HG02970 (cell line): ENCODE data around the gene ASXL3.

Experiments
- ATAC-seq: cut with Tn5 transposase; IDR thresholded peaks from one replicate; pipeline ENCODE4 v1.9.1; 2021; ENCODE audit warnings: mild to moderate bottlenecking, moderate library complexity, moderate number of reproducible peaks; ENCODE audit not compliant: unreplicated experiment, low FRiP score

The ASXL3 gene

GRCh38 chr18:33577685-33578517 lies at the start of gene ASXL3:
TSS of gene ASXL3 (plus strand) at chr18:33578219. CDS start at chr18:33578632, 413 bp downstream.
- ATAC-seq, result no peak

- ATAC-seq, result no peak
Observed at GRCh38 chr18:33532978-33533377, 45.0 kb upstream of the ASXL3 start.

- ATAC-seq, result no peak
Observed at GRCh38 chr18:33536904-33537303, 41.1 kb upstream of the ASXL3 start.

- ATAC-seq, result no peak
Observed at GRCh38 chr18:33538418-33539042, 39.5 kb upstream of the ASXL3 start.

- no peak for ATAC-seq
Observed at GRCh38 chr18:33540392-33540791, 37.6 kb upstream of the ASXL3 start.

- ATAC-seq, result no peak
Observed at GRCh38 chr18:33541316-33541715, 36.7 kb upstream of the ASXL3 start.

GRCh38 chr18:33556846-33557245 lies 21.2 kb upstream of the ASXL3 start:
- no peak for ATAC-seq

GRCh38 chr18:33557706-33558105 lies 20.3 kb upstream of the ASXL3 start:
- no peak for ATAC-seq

GRCh38 chr18:33558529-33558928 lies 19.5 kb upstream of the ASXL3 start:
- no peak for ATAC-seq

- ATAC-seq, result no peak
Observed at GRCh38 chr18:33560686-33561370, 17.2 kb upstream of the ASXL3 start.

GRCh38 chr18:33562741-33563140 lies 15.3 kb upstream of the ASXL3 start:
- ATAC-seq, result no peak

GRCh38 chr18:33567705-33568104 lies 10.3 kb upstream of the ASXL3 start:
- ATAC-seq, result no peak

- ATAC-seq, result no peak
Observed at GRCh38 chr18:33571998-33572787, 5.8 kb upstream of the ASXL3 start.

- ATAC-seq, result no peak
Observed at GRCh38 chr18:33573193-33573592, 4.8 kb upstream of the ASXL3 start.

- ATAC-seq, result no peak
Observed at GRCh38 chr18:33575451-33575850, 2.6 kb upstream of the ASXL3 start.

- ATAC-seq, result no peak
Observed at GRCh38 chr18:33576999-33577646, 896 bp upstream of the ASXL3 start.

GRCh38 chr18:33578518-33579348 lies 714 bp downstream of the ASXL3 start:
- no peak for ATAC-seq

GRCh38 chr18:33579349-33580215 lies 1.6 kb downstream of the ASXL3 start:
- no peak for ATAC-seq
